ENCODE results near the gene SGSM2.

Gene SGSM2

GRCh38 chr17:2387086-2388019 lies 50.1 kb downstream of the SGSM2 start:
- DNase-seq (ENCODE audit: low read depth) = no peak

GRCh38 chr17:2388020-2388682 lies 50.9 kb downstream of the SGSM2 start:
- no peak for DNase-seq (ENCODE audit: low read depth)

GRCh38 chr17:2388683-2389055 lies 51.4 kb downstream of the SGSM2 start:
- DNase-seq (ENCODE audit: low read depth) = no peak

- no peak for DNase-seq (ENCODE audit: low read depth)
Measured at GRCh38 chr17:2390199-2390836, 53.0 kb downstream of the SGSM2 start.

- DNase-seq (ENCODE audit: low read depth) = no peak
Measured at GRCh38 chr17:2391597-2392251, 54.4 kb downstream of the SGSM2 start.

- DNase-seq (ENCODE audit: low read depth) = no peak
Measured at GRCh38 chr17:2392252-2393173, 55.2 kb downstream of the SGSM2 start.

GRCh38 chr17:2393174-2393953 lies 56.1 kb downstream of the SGSM2 start:
- no peak for DNase-seq (ENCODE audit: low read depth)

- DNase-seq (ENCODE audit: low read depth) = no peak
Measured at GRCh38 chr17:2393954-2394749, 56.9 kb downstream of the SGSM2 start.

- no peak for DNase-seq (ENCODE audit: low read depth)
Measured at GRCh38 chr17:2394775-2395201, 57.5 kb downstream of the SGSM2 start.

GRCh38 chr17:2395258-2396181 lies 58.2 kb downstream of the SGSM2 start:
- no peak for DNase-seq (ENCODE audit: low read depth)

GRCh38 chr17:2396192-2396567 lies 58.9 kb downstream of the SGSM2 start:
- no peak for DNase-seq (ENCODE audit: low read depth)

- no peak for DNase-seq (ENCODE audit: low read depth)
Measured at GRCh38 chr17:2396568-2397246, 59.4 kb downstream of the SGSM2 start.

- no peak for DNase-seq (ENCODE audit: low read depth)
Measured at GRCh38 chr17:2397247-2398171, 60.2 kb downstream of the SGSM2 start.

GRCh38 chr17:2398182-2398581 lies 60.9 kb downstream of the SGSM2 start:
- DNase-seq (ENCODE audit: low read depth) = no peak

GRCh38 chr17:2398655-2399571 lies 61.6 kb downstream of the SGSM2 start:
- DNase-seq (ENCODE audit: low read depth) = no peak

Measured in HS-27A (cell line).